LoVo (cell line): ENCODE measurements around the gene CSTB.
A peak's percentile ranks its signal among the peaks of the same experiment; 100 is the strongest.
"Not testable (repeated sequence)": the region's sequence is repeated elsewhere in the genome, so short reads cannot be mapped to it uniquely, and the experiment has no call there.

Experiments used
- DNase-seq: peaks from one replicate; pipeline ENCODE4 v3.0.0-alpha.2; 2016; ENCODE audit warnings: low spot score

Gene CSTB, protein sequence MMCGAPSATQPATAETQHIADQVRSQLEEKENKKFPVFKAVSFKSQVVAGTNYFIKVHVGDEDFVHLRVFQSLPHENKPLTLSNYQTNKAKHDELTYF

GRCh38 chr21:43775795-43776430 is at the start of gene CSTB:
Gene CSTB (minus strand): TSS chr21:43776308. CDS start chr21:43776269, 39 bp downstream.
- DNase-seq: peak; percentile 85

DNA sequence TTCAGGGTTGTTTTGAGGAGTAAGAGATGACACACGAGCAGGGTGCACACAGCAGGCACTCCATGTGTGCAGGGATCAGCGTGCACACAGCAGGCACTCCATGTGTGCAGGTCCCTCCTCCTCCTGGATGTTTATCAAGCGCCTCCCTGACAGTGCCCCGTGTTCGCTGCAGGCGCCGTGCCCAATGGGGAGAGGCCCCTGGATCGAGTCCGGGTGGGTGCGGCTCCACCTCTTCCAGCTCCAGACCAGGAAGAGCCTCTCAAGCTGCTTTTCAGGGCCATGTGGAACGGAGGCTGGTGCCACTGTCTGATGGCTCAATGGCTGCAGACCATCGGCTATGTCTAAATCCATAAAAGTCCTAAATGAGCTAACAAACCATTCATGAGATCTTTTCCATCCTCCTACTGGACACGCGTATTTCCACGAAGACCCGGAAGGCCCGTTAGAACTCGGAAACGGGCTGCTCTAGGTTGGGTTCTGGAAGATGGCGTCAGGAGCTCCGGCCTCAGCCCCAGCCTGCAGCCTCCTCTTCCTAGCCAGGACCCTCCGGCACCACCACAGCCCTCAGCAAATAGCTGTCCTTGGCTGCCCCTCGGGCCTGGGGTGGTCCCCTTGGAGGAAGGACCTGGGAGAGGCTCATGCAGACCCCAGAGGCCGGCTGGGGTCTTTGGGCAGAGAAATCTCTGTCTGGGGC is 49.3 kb upstream of the CSTB start:
- DNase-seq: no peak

GRCh38 chr21:43824333-43825241 is 48.5 kb upstream of the CSTB start:
- DNase-seq: no peak

GRCh38 chr21:43822741-43823140 is 46.6 kb upstream of the CSTB start:
- not testable (repeated sequence) for DNase-seq

- DNase-seq: not testable (repeated sequence)
Measured at GRCh38 chr21:43822166-43822565, 46.1 kb upstream of the CSTB start.

DNA sequence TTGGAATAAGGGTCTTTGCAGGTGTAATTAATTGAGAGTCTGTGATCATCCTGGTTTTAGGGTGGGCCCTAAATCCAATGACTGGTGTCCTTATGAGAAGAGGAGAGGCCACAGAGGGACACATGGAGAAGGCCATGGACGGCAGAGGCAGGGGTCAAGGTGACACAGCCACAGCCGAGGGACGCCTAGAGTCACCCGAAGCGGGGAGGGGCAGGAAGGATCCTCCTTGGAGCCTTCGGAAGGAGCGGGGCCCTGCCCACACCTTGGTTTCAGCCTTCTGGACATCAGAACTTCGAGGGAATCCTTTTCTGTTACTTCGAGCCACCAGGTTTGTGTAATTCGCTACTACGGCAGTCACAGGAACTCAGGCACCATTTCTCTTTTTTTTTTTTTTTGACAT is 44.4 kb upstream of the CSTB start:
- no peak for DNase-seq

DNA sequence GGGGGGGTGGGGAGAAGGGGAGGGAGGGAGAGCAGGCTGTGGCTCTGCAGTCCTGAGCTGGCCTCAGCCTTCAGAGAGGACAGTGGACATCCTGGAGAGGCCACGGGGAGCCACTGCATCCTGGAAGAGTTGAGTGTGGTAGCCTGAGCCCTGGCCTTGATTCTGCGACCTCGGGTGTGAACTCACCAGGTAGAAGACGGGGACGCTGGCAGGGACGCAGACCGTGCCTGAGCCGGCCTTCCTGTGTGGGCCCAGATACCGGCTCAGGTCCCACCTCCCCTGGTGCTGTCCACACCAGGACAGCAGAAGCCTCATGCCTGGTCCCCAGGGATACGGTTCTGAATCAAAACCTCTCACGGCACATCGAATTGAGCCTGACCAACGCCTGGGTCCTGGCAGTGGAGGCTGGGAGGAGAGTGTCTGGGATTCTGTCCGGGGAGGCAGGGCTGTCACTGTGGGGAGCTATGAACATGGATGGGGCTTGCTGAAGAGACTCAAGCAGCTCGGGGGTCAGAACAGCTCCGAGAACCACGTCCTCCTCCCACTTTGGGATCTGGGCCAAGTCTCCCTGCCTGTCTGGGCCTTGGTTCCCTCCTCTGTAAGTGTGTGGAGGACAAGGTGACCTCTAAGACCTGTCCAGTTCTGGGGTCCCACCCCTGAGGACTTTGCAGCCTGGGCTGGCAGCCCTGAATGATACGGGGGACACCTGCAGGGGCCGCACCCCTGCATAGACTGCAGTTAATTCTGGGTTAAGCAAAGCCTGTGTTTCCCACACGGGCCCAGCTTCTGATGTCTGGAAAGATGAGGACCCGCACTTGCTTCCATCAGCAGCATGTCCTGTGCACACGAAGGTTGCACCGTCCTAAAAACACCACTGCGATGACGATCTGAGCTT is 43.6 kb upstream of the CSTB start:
- no peak for DNase-seq

- no peak for DNase-seq
Measured at GRCh38 chr21:43818685-43819084, 42.6 kb upstream of the CSTB start.

GRCh38 chr21:43817157-43818086 is 41.3 kb upstream of the CSTB start:
- no peak for DNase-seq

DNA sequence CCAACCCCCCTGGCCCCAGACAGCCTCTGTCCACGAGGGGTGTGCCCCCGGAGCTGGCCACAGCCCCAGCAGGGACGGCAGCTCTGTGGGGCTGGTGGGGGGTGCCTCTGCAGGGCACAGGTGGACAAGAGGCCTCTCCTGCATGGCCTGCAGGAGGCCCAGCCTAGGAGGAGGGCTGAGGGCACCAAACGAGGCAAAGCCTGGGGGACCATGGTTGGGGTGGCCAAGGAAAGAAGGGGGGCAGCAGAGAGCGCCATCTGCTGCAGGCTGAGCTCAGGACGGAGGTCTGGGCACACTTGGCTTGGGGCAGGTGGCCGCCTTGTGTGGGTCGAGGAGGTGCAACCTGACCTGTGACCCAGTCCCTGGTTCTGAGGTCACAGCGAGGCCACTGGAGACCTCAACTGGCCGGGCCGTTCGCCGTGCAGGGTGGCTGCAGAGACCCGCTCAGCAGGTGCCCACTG is 40.5 kb upstream of the CSTB start:
- no peak for DNase-seq

- no peak for DNase-seq
Measured at GRCh38 chr21:43815991-43816390, 39.9 kb upstream of the CSTB start.

DNA sequence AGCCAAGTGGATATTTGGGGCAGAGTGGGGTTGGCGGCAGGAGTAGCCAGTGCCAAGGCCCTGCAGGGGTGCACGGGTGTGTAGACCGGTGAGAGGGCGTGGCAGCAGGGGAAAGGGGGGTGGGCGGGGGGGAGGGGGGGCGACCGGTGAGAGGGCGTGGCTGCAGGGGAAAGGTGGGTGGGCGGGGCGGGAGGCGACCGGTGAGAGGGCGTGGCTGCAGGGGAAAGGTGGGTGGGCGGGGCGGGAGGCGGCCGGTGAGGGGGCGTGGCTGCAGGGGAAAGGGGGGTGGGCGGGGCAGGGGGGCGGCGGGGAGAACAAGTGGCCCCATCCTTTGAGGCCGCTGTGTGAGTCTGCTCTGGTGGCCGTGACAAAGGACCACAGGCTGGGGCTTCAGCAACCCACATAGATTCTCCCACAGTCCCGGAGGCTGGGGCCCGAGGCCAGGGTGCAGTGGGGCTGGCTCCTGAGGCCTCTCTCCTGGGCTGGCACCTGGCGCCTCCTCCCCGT is 39.1 kb upstream of the CSTB start:
- DNase-seq: no peak

GRCh38 chr21:43814215-43815106 is 38.4 kb upstream of the CSTB start:
- no peak for DNase-seq

- no peak for DNase-seq
Measured at GRCh38 chr21:43813656-43813980, 37.5 kb upstream of the CSTB start.

- no peak for DNase-seq
Measured at GRCh38 chr21:43812957-43813655, 37.0 kb upstream of the CSTB start.

GRCh38 chr21:43812139-43812821 is 36.2 kb upstream of the CSTB start:
- DNase-seq: no peak

- no peak for DNase-seq
Measured at GRCh38 chr21:43811262-43812105, 35.4 kb upstream of the CSTB start.
